Measurements from ENCODE around the gene CBLC.

GRCh38 chr19:44738603-44739558 is 38.8 kb upstream of the CBLC start:
- TF ChIP-seq KAT7 (CRISPR knock-in tag; IDR thresholded peaks at IDR 0.05; ENCODE audit: borderline replicate concordance) (no peak), CTCF (IDR thresholded peaks at IDR 0.05) (no peak), NFYB (CRISPR knock-in tag; conservative IDR thresholded peaks at IDR 0.05; ENCODE audit: low read depth) (no peak), ETV6 (CRISPR knock-in tag; IDR thresholded peaks at IDR 0.05) (no peak), USF2 (CRISPR knock-in tag; IDR thresholded peaks at IDR 0.05) (no peak), CREB1 (CRISPR knock-in tag; IDR thresholded peaks at IDR 0.05) (no peak), SMAD3 (CRISPR knock-in tag; IDR thresholded peaks at IDR 0.05; ENCODE audit: borderline replicate concordance) (no peak), STAT6 (CRISPR knock-in tag; conservative IDR thresholded peaks at IDR 0.05; ENCODE audit: low read depth) (no peak), ZNF317 (CRISPR knock-in tag; IDR thresholded peaks at IDR 0.05; ENCODE audit: borderline replicate concordance, low read depth) (no peak), E2F1 (CRISPR knock-in tag; IDR thresholded peaks at IDR 0.05) (no peak), SP1 (CRISPR knock-in tag; conservative IDR thresholded peaks at IDR 0.05) (no peak), ZNF416 (CRISPR knock-in tag; IDR thresholded peaks at IDR 0.05) (no peak), CBFB (CRISPR knock-in tag; IDR thresholded peaks at IDR 0.05; ENCODE audit: low read depth) (no peak)
